ENCODE data around the gene MRPL53. TPM values are rescaled to one million over a fixed set of nuclear protein-coding genes. Genes with fewer than 3 reads are reported as not detected.

MRPL53 gene
- total and polyA plus RNA-seq, 10 donors, result 13.0 to 86.7 (median 67.3) TPM

GRCh38 chr2:74436111-74436805 is 36.2 kb downstream of the MRPL53 start:
- peaks cover 9 to 46% (median 26%) of the 10 kb centered on the region in 6 donors for H3K4me1 ChIP-seq
- H3K9me3 ChIP-seq, result no peaks in the 10 kb centered on the region
- WGBS, 5 donors, result 81 to 95% (median 90%) methylated on average over 8 to 43 of the region's 43 CpGs
- no peak overlapping the region for H3K27ac ChIP-seq
- peaks cover 0 to 22% (median 11%) of the 10 kb centered on the region in 7 donors for H3K27me3 ChIP-seq (replicated peaks in 1 of 7)
- H3K4me3 ChIP-seq, result no peak overlapping the region
- intact Hi-C loops (cut with DNase I; ENCODE audit: low total_unique reads), result no loop called here
- DNase-seq, result no peak
- peaks cover 0 to 6% (median 0%) of the 10 kb centered on the region in 6 donors for H3K36me3 ChIP-seq
- TF ChIP-seq, protein P1, sequence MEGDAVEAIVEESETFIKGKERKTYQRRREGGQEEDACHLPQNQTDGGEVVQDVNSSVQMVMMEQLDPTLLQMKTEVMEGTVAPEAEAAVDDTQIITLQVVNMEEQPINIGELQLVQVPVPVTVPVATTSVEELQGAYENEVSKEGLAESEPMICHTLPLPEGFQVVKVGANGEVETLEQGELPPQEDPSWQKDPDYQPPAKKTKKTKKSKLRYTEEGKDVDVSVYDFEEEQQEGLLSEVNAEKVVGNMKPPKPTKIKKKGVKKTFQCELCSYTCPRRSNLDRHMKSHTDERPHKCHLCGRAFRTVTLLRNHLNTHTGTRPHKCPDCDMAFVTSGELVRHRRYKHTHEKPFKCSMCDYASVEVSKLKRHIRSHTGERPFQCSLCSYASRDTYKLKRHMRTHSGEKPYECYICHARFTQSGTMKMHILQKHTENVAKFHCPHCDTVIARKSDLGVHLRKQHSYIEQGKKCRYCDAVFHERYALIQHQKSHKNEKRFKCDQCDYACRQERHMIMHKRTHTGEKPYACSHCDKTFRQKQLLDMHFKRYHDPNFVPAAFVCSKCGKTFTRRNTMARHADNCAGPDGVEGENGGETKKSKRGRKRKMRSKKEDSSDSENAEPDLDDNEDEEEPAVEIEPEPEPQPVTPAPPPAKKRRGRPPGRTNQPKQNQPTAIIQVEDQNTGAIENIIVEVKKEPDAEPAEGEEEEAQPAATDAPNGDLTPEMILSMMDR (IDR thresholded peaks at IDR 0.05 in 8 of 11, conservative IDR thresholded peaks at IDR 0.05 in 3 of 11), result no peak
- TF ChIP-seq POLR2A (IDR thresholded peaks at IDR 0.05), result no peak
- no peak for TF ChIP-seq POLR2AphosphoS5 (IDR thresholded peaks at IDR 0.05)

GRCh38 chr2:74430502-74430901 is 42.0 kb downstream of the MRPL53 start:
- peaks cover 0 to 52% (median 11%) of the 10 kb centered on the region in 6 donors for H3K36me3 ChIP-seq
- H3K4me3 ChIP-seq, result no peak overlapping the region
- no peaks in the 10 kb centered on the region for H3K27me3 ChIP-seq (replicated peaks in 1 of 7)
- no peak overlapping the region for H3K27ac ChIP-seq
- H3K9me3 ChIP-seq, result no peaks in the 10 kb centered on the region
- intact Hi-C loops (cut with DNase I; ENCODE audit: low total_unique reads), result no loop called here
- 84 to 93% (median 90%) methylated on average over 8 to 11 of the region's 11 CpGs for WGBS, 5 donors
- no peak for TF ChIP-seq POLR2A (IDR thresholded peaks at IDR 0.05)
- TF ChIP-seq, protein P1 (IDR thresholded peaks at IDR 0.05 in 8 of 11, conservative IDR thresholded peaks at IDR 0.05 in 3 of 11), result no peak
- peak; percentile 49 for DNase-seq
- H3K4me1 ChIP-seq, result peaks cover 0 to 10% (median 0%) of the 10 kb centered on the region in 6 donors

DNA sequence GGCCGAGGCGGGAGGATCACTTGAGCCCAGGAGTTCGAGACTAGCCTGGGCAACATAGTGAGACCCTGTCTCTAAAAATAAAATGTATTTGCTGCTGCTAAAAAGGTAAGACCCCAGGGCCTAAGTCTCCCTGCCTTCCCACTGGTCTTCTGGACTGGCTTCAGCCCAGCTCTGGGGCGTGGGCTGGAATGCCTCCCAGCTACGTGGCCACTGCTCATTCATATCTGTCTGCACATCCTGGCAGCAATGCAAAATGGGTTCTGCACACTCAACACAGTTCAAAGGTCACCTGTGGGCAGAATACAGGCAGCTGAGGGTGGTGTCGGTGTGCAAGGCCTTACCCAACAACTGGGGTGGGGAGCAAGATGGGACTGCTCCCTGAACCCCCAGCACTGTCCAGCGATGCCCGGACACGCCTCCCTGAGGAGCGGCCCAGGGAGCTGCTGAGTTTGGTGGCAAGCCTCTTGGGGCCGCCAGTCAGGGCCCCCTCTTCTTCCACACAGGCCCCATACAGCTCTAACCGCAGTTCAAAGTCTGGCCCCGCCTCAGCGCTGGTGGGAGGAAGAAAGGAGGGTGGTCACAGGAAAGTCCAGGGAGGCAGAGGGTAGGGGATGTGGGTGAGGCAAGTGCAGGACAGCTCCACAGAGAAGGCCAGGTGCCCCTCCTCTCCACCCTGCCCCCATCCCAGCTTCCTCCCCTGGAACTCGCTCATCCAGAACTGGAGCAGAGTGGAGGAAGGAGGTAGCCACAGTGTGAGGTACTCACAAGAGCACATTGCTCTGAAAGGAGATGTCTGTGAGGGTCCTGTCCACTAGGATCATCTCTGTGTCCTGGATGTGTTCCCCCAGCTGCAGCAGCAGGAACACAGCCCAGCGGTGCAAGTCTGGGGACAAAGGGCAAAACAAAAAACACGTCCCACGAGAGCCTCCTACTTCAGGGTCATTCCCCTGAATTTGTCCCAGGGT is 42.7 kb downstream of the MRPL53 start:
- H3K9me3 ChIP-seq, result no peaks in the 10 kb centered on the region
- TF ChIP-seq POLR2A (IDR thresholded peaks at IDR 0.05) (no peak), POLR2AphosphoS5 (IDR thresholded peaks at IDR 0.05) (no peak)
- TF ChIP-seq, protein P1 (IDR thresholded peaks at IDR 0.05 in 8 of 11, conservative IDR thresholded peaks at IDR 0.05 in 3 of 11), result no peak
- intact Hi-C loops (cut with DNase I; ENCODE audit: low total_unique reads), result no loop called here
- peak; percentile 23 for DNase-seq
- no peak overlapping the region for H3K4me3 ChIP-seq
- 83 to 94% (median 91%) methylated on average over 10 to 18 of the region's 18 CpGs for WGBS, 5 donors
- peaks cover 0 to 17% (median 3%) of the 10 kb centered on the region in 6 donors for H3K4me1 ChIP-seq
- H3K27ac ChIP-seq, result no peak overlapping the region
- no peaks in the 10 kb centered on the region for H3K27me3 ChIP-seq (replicated peaks in 1 of 7)
- peaks cover 0 to 59% (median 15%) of the 10 kb centered on the region in 6 donors for H3K36me3 ChIP-seq

All from spleen (tissue), 11 donors.